ENCODE data around the gene LSAMP. TPM values are rescaled to one million over a fixed set of nuclear protein-coding genes. Genes with fewer than 3 reads are reported as not detected.

LSAMP gene
- total RNA-seq, 1 experiment from 2014 or later: 0.90 TPM

- H3K9me3 ChIP-seq (ENCODE audit: control insufficient read depth, low read depth, low read length): no peaks in the 10 kb centered on the region
- H3K14ac ChIP-seq (ENCODE audit: insufficient read depth, low read length): no peak overlapping the region
- H3K79me1 ChIP-seq (ENCODE audit: insufficient read depth, low read depth, low read length, poor library complexity, severe bottlenecking): no peaks in the 10 kb centered on the region
- H3K79me2 ChIP-seq (ENCODE audit: insufficient read depth, low read length): no peaks in the 10 kb centered on the region
- no peaks in the 10 kb centered on the region for H3K23me2 ChIP-seq (ENCODE audit: insufficient read length, low read depth, low read length, poor library complexity, severe bottlenecking)
- no peak overlapping the region for H3K27ac ChIP-seq (ENCODE audit: insufficient read length, low read depth, low read length)
- no peak overlapping the region for H2AK5ac ChIP-seq (ENCODE audit: insufficient read length, low read length)
- H3K9ac ChIP-seq (ENCODE audit: extremely low read depth, insufficient read length, low read length): no peak overlapping the region
- H3K23ac ChIP-seq (ENCODE audit: insufficient read length, low read depth, low read length): no peak overlapping the region
- H3K27me3 ChIP-seq (ENCODE audit: insufficient read depth, low read length): no peaks in the 10 kb centered on the region
- TF ChIP-seq CTCF (conservative IDR thresholded peaks at IDR 0.05): no peak
- H2BK120ac ChIP-seq (ENCODE audit: low read depth, low read length, poor library complexity, severe bottlenecking): no peak overlapping the region
- no peaks in the 10 kb centered on the region for H3K4me1 ChIP-seq (ENCODE audit: insufficient read depth, low read length)
- H4K20me1 ChIP-seq (ENCODE audit: control insufficient read depth, insufficient read depth, insufficient read length): no peaks in the 10 kb centered on the region
- no peak overlapping the region for H3K4me2 ChIP-seq (ENCODE audit: insufficient read depth, insufficient read length, low read length)
- no peak overlapping the region for H2BK5ac ChIP-seq (ENCODE audit: insufficient read length, low read length)
- Mint-ChIP-seq H3K27ac (no peak overlapping the region), H3K9me3 (no peaks in the 10 kb centered on the region), H3K4me1 (0 out of 4 replicates have a peak, but pooled peaks cover 0 to 4% of the 10 kb centered on the region in 2 experiments), H3K4me3 (no peak overlapping the region), H3K36me3 (ENCODE audit: insufficient read depth in 1 of 3, low read depth in 3 of 3) (no peaks in the 10 kb centered on the region), H3K27me3 (ENCODE audit: low read depth) (no peaks in the 10 kb centered on the region)
- H4K5ac ChIP-seq (ENCODE audit: insufficient read length, low read depth, low read length): no peak overlapping the region
- H3K4ac ChIP-seq (ENCODE audit: low read depth, low read length): no peak overlapping the region
- no peak overlapping the region for H3K56ac ChIP-seq (ENCODE audit: insufficient read length, low read depth, low read length)
- no peak overlapping the region for H2BK20ac ChIP-seq (ENCODE audit: low read depth, low read length, poor library complexity, severe bottlenecking)
- no peak overlapping the region for H3K18ac ChIP-seq (ENCODE audit: insufficient read length, low read depth, low read length)
- H2AFZ ChIP-seq (ENCODE audit: low read length): no peak overlapping the region
- H2BK15ac ChIP-seq (ENCODE audit: low read depth, low read length): no peak overlapping the region
- DNase-seq: no peak
- no CpG with 5 or more reads among the region's 1 CpG for WGBS (ENCODE audit: extremely low coverage, insufficient read length, low lambda C conversion rate)
- H2BK12ac ChIP-seq (ENCODE audit: insufficient read length, low read depth, low read length): no peak overlapping the region
- no peak overlapping the region for H4K91ac ChIP-seq (ENCODE audit: insufficient read length, low read depth, low read length)
- no peak overlapping the region for H3T11ph ChIP-seq (ENCODE audit: low read length)
- H4K8ac ChIP-seq (replicated peaks; ENCODE audit: insufficient read length, low read depth, low read length): no peak overlapping the region
These were observed 672.3 kb downstream of the LSAMP start for GRCh38 chr3:115772951-115773350.
